NCI-H2196 (cell line): ENCODE results near the gene COL7A1.

ENCODE experiments used
- DNase-seq: peaks from one replicate; lab custom pipeline; 2025; ENCODE audit not compliant: unreplicated experiment; lab: John Stamatoyannopoulos, UW

The COL7A1 gene

DNA sequence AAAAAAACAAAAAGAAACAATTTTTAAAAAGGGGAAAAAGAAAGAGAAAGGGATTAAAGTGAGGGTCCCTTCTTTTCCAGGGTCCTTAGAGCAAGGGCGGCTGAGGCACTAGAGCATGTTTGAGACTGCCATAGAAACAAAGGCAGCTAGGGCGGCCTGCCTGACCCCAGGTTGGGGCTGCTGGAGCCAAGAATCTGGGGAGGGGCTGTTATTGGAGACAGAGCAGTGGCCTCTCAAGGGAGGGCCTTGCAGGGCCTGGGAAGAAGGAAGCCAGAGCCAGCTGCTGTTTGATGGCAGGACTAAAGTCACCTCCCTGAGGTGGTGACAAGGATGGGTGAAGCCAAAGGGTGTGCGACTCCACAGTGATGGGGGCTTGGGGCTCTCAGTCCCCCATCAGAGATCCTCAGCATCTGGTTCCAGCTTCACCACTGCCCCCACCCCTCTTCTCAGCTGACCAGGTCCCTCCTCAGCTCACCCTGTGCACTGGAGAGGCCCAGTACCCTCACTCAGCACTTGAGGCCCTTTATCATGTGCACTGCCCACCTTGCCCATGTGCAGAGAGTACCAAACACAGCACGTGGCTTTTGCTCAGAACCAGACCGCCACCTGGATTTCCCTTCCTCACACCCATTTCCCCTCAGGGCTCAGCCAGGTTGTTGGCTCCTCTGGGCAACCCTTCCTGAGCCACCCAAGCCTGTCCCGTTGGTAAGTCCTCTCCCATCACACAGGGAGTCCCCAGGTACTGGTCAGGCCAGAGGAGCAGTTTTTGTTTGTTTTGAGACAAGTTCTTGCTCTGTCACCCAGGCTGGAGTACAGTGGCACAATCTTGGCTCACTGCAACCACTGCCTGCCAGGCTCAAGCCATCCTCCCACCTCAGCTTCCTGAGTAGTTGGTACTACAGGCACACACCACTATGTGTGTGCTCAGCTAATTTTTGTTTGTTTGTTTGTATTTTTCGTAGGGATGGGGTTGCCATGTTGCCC is 24.7 kb upstream of the COL7A1 start:
- no peak for DNase-seq

GRCh38 chr3:48617559-48617958 is 22.4 kb upstream of the COL7A1 start:
- DNase-seq: no peak

DNA sequence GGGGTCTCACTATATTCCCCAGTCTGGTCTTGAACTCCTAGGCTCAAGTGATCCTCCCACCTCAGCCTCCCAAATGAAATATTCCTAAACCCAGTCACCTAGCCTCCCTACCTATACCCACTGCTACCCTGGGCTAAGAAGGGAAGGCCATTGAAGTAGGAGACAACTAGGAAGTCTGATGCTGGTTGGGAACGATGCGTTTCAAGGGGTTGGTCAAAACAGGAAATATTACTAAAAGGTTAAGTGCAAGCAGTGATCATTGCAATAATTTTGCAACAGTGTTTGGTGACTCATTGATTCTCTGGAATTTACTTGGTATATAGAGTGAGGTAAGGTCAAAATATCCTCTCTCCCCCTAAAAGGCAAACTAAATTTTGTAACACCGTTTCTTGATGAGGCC is 18.9 kb upstream of the COL7A1 start:
- no peak for DNase-seq

DNA sequence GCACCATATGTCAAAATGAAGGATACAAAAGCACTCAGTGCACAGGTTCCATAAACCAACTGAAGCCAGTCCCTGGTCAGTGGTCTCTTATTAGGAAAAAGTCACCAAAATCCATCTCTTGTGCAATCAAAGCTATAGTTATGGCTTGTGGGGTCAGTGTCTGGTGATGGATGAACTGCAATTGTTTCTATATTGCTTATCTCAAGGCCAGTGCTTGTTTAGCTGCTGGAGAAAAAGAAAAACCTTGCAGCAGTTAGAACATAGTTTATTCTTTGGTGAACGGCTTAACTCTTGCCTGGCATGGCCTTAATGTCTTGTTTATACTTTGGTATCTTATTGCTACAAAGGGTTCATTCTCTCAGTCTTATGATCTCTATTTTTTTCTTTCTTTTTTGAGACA is 17.2 kb upstream of the COL7A1 start:
- no peak for DNase-seq

DNA sequence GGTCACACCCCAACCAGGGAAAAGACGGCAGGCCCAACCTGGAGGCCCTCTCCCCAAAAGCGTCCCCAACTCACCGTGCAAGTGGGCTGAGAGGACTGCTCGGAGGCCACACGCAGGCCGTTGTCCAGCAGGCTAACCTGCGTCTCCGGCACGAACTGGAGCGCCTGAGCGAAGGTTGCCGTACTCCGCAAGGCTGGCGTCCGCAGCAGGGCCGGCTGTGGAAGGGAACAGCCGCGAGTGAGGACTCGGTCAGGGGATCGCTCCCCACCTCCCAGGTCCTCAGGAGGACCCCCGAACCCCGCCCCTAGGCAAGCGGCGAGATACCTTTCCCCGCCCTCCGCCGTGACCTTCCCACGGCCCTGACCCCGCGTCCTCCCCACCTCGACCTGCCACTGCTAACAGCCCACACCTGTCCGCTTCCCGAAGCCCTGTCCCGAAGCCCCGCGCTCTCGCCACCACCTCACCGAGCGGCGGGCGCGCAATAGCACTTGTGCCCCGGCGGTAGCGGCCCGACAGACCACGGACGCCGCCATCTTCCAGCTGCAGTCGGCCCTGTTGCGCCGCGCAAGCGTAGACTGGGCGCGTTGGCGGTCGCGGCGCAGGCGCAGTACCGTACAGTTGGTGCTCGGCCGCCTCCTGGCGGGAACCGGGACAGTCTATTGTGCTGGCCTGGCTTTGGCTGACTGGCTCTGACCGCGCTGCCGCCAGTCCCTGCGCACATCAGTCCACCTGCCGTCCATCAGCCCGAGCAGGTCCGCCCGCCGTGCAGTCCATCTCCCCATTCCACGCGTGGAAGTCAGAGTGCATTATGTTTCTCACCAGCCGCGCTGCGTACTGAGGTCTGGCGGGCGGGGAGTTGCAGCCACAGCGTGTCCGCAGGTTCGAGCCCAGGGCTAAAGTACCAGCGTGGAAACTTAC is 14.2 kb upstream of the COL7A1 start, which contains the start of gene UQCRC1:
UQCRC1 (minus strand) TSS at position 559 of the 918 bp plus-strand sequence; CDS start at position 533, 26 bp downstream.
- peak; percentile 81 for DNase-seq

- DNase-seq: peak; percentile 3
Measured at GRCh38 chr3:48607519-48607918, 12.4 kb upstream of the COL7A1 start.

- no peak for DNase-seq
Measured at GRCh38 chr3:48601622-48601994, 6.5 kb upstream of the COL7A1 start.

DNA sequence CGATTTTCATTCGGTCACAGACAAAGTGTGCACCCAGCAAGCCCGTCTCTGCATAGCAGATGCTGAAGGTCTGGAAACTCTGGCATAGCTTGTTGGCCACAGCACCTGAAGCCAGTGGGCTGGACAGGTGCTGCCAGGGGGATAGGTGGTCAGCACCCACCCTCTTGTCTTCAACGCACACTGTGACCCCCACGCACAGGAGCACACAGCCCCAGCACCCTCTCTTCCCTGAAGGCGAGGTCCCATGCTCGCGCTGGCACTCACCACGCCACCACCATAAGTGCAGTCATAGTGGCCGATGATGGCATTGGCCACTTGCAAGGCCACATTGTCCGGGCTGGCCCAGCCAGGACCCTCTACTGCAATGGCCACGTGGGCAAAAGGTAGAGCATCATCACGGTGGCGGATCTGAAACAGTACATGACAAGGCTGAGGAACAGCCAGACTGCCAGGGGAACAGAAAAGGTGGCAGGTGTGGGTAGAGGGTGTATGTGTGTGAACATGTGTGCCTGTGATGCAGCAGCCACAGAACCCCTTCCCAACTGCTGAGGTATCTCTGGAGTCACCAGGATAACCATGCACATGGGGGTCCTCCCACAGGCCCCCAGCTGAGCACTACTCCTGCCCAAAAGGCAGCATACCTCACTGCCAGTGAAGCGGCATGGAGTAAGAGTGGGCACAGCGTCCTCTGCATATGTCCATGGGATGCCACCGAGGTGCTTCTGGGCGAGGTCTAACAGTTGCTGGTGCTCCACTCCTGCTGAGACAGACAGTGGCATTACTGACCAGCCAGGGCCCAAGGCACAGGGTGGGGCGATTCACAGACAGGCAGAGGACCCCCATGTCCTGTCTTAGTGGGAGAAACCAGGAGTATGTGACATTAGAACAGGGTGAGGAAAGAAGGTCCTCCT is 5.8 kb upstream of the COL7A1 start:
- DNase-seq: no peak

GRCh38 chr3:48599509-48600285 is 4.6 kb upstream of the COL7A1 start:
- no peak for DNase-seq

DNA sequence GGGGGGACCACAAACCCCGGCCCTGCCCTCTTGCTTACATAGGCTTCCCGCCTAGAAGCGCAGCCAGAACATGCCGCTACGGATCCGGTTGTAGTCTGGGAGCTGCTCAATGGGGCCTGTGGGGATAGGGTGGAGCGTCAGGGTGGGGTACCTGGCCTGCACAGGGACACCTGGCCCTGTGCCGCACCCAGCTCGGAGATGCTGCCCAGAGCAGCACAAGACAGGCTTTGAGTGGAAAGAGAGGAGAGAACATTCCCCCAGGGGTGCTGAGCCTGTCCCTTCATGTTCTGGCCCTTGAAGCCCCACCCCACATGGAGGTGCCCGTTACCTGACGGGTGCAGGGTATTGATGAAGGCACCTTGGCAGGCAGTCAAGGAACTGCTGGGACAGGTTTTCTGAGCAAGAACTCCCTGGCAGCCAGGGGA is 4.0 kb upstream of the COL7A1 start:
- DNase-seq: no peak

DNA sequence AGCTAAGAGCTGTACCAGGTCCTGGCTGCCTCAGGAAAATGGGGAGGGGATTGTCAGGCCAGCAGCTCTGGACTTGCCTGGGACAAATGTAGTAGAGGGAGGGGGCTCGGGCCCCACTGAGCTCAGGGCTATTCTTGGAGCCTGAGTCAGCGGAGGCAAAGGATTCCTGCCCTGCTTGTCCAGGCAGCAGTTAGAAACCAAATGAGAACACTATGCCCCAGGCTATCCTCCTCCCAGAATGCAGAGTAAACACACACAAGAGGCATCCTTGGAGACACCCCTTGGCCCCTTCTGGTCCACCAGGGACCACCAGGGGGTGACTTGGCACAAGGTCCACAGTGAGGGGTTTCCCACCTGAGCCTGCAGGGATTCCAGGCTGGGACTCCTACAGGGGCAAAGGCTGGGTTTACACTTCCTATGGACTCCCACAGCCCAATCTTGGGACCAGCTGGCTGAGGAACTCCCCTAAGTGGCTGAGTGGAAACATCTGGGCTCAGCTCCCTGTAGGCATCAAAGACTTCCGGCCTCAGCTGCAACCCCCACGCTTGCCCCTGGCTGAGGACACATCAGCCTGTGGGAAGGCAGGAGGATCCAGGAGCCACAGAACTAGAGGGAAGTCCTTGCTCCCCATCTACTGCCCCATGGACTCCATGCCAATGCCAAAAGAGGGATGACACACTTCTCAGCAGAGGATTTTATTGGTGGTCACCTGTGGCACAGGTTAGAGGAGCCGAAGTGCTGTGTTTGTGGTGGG is 3.4 kb upstream of the COL7A1 start:
- no peak for DNase-seq

GRCh38 chr3:48597408-48597800 is 2.3 kb upstream of the COL7A1 start:
- DNase-seq: no peak

GRCh38 chr3:48596676-48597407 is 1.7 kb upstream of the COL7A1 start:
- no peak for DNase-seq

GRCh38 chr3:48596157-48596556 is 1.0 kb upstream of the COL7A1 start:
- DNase-seq: no peak

- DNase-seq: no peak
Measured at GRCh38 chr3:48595526-48596121, 495 bp upstream of the COL7A1 start.

DNA sequence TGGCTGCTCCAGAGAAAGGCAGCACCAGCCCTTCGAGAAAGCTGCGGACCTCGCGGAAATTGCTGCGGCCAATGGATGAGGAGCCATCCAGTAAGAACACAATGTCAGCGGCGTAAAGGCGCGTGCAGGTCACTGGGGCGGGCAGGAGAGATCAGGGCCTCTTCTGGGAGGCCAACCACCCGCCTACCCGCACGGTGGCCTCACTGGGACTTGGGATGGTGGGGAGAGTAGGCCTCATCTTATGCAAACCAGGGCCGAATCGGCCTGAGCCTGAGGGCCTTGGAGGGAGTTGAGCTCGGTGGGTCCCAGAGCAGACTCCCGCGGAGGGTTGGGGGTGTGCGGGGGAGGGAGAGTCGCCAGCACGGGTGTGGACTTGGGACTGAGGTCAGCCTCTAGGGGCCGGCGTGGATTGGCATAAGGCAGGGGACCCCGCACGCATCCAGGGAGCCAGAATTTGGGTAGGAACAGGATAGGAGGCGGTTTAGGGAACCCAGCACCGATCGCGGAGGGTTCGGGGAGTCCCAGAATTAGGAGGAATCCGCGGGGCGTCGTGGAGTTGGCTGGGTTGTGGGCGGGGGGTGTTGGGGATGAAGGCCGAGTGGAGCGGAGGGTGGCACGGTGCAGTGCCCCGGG is 596 bp downstream of the COL7A1 start:
- no peak for DNase-seq

- DNase-seq: no peak
Measured at GRCh38 chr3:48593337-48593736, 1.8 kb downstream of the COL7A1 start.
